ENCODE results near the gene FNDC10.

Gene FNDC10

DNA sequence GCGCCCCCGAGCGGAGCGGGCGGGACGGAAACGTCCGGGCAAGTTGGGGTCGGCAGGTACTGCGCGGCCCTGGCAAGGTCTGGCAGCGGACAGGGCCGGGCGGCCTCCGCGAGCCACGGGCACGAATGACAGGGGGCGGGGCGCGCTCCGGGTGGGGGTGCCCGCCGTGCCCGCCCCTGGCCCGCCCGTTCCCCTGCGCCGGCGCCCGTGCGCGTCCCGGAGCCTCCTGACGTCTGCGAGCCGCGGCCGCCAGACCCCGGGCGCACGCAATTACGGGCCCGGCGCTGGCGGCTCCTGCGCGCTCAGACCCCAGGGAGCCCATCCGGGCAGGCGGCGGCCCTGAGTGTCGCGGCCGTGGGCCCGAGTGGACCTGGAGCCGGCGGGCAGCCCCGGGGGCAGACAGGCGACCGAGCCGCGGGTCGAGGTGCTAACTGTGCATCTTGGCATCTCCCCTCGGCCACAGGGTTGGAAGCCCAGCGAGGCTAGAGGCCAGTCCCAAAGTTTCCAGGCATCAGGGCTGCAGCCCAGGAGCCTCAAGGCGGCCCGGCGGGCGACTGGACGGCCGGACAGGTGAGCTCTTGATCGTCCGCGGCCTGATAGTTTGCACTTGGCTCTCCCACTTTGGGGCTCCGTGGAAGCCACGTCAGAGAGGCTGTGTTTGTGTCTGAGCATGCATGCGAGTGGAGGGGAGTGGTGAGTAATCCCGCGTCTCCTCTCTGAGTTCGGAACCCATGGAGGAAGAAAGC lies 16.3 kb upstream of the FNDC10 start:
- peak in 4 of 5 donors; percentile 13 to 61 (median 36) for DNase-seq

DNA sequence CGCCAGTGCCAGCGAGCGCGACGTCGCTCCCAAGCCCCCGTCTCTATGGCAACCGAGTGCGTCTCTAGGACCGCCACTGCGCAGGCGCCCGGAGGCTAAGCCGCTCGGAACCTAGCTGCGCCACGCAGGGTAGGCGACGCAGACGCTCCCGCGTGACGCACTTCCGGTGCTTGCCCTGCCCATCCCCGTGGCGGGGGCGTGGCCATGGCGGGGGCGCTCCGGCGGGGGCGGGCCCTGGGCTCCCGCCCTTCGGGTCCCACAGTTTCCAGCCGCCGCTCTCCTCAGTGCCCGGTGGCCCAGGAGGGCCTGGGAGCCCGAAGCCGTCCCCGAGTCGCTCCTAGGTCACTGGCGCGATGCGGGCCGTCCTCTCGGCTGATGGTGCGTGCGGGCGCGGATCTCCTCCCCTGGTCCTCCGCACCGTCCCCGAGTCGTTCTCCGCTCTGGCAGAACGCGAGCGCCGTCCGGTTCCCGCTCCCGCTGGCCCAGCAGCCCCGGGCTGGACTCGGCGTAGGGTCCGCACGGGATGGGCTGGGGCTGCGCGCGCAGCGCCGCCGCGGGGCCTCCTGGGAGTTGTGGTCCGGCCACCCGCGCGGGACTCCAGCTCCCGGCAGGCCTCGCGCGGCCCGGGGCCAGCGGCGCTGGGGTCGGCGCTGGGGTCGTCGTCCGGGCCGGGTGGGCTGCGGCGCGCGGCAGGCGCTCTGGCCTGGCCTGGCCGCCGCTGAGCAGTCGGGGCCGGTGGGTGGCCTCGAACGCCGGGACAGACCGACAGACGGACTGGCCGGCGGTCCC lies 15.5 kb upstream of the FNDC10 start, which contains the start of gene MIB2:
TSS of gene MIB2 (plus strand) at position 245 of the 789 bp plus-strand sequence. CDS start 7,953 bp downstream, outside the sequence.
- DNase-seq: peak; percentile 96 to 100 (median 98)

DNA sequence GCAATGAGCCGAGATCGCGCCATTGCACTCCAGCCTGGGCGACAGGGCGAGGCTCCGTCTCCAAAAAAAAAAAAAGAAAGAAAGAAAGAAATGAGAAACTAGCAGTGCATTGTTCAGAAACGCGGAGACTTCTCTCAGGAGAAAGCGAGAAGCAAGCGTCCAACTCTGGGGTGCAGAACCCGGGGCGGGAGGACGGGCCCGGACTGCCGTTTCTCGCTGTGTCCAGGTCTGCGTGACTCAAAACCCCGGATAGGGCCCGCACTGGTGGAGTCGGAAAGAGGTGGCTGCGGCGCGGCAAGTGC lies 15.0 kb upstream of the FNDC10 start:
- no peak for DNase-seq

DNA sequence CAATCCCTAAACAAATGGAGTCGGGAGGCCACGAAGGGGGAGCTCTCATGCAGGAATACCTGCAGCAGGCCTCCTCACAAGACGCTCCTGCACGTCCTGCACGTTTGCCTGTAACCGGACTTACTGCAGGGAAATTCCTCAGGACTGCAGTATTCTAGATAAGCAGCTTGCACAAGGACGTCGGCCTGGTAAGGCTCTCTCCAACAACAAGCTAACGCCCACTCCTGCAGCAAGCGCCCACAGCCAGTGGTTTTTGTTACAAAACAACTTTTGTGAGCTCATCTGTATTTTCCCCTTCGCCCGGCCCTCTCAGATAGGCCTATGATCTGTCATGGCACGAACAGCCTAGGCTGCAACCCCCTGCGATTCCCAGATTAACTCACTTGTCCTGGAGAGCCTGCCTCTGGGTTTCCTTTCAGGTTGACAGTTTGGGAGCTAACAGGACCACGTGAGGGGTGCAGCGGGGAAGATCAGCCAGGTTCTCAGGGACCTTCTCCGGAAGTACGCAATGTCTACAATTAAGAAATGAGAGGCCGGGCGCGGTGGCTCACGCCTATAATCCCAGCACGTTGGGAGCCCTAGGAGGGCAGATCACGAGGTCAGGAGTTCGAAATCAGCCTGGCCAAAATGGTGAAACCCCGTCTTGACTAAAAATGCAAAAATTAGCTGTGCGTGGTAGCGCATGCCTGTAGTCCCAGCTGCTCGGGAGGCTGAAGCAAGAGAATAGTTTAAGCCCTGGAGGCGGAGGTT lies 14.4 kb upstream of the FNDC10 start:
- peak; percentile 30 to 45 (median 36) for DNase-seq

DNA sequence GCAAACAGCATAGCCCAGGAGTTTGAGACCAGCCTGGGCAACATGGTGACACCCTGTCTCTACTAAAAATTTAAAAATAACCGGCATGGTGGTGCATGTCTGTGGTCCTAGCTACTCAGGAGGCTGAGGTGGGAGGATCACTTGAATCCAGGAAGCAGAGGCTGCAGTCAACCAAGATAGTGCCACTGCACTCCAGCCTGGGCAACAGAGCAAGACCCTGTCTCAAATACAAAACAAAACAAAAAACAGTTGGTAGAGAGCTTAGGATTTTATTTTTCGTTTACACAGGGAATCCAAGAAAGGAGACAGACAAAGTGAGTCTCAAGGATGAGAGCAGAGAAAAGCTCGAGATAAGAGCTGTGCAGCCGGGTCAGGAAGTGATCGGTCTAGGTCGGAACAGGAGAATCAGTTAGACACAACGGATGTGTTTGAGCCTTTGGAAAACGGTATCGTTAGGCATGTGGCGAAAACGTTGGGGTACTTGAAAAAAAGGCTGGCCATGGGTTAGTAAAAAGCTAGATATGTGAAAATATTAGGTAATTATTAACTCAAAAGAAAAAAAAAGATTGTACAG lies 13.7 kb upstream of the FNDC10 start:
- DNase-seq: no peak

DNA sequence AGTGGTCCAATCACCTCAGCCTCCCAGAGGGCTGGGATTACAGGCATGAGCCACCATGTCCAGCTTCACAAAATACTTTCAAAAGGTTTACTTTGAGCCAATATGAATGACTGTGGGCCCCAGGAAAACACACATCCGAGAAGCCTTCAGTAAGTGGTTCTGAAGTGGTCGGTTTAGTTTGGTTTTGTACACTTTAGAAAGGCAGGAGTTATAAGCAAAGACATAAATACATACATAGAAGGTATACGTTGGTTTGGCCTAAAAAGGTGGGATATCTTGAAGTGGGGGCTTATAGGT lies 12.1 kb upstream of the FNDC10 start:
- DNase-seq: no peak

DNA sequence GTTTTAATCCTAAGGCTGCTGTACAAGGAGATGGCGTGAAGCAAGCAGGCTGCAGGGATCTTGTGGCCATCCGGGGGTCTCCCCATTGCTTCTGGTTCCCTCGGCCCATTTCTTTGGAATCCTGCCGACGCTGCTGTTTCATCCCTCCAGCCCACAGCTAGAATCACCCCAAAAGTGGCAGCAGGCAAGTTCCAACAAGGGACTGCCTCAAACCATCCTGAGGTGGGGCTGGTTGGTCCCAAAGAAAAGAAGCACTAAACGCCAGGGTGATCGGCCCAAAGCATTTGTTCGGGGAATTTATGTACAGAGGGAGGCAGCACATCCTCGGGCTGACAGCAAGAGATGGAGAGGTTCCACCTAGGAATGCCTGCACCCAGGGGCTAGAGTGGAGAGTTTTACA lies 10.9 kb upstream of the FNDC10 start:
- no peak for DNase-seq

DNA sequence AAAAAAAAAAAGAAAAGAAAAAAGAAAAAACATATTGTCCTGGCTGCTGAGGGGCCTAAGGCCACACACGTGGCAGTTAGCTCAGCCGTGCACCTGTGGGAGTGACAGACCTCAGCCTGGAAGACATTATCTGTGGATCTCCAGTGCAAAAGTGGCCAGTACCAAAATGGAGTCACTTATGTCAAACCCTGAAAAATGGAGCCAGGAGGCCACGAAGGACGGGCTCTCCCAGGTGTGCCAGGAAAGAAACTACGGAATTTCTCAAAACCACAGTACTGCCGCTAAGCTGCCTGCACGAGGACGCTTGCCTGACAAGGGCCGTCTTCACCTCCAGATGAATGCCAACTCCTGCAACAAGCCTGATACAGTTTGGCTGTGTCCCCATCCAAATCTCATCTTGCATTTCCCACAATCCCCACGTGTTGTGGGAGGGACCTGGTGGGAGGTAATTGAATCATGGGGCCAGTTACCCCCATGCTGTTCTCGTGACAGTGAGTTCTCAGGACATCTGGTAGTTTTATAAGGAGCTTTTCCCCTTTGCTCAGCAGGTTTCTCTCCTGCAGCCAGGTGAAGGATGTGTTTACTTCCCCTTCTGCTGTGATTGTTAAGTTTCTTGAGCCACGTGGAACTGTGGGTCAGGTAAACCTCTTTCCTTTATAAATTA lies 10.0 kb upstream of the FNDC10 start:
- DNase-seq: no peak

DNA sequence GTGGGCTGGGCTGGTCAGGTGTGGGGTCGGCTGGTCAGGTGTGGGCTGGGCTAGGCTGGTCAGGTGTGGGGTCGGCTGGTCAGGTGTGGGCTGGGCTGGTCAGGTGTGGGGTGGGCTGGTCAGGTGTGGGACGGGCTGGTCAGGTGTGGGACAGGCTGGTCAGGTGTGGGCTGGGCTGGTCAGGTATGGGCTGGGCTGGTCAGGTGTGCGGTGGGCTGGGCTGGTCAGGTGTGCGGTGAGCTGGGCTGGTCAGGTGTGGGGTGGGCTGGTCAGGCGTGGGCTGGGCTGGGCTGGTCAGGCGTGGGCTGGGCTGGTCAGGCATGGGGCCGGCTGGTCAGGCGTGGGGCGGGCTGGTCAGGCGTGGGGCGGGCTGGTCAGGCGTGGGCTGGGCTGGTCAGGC lies 6.3 kb upstream of the FNDC10 start:
- no peak for DNase-seq

DNA sequence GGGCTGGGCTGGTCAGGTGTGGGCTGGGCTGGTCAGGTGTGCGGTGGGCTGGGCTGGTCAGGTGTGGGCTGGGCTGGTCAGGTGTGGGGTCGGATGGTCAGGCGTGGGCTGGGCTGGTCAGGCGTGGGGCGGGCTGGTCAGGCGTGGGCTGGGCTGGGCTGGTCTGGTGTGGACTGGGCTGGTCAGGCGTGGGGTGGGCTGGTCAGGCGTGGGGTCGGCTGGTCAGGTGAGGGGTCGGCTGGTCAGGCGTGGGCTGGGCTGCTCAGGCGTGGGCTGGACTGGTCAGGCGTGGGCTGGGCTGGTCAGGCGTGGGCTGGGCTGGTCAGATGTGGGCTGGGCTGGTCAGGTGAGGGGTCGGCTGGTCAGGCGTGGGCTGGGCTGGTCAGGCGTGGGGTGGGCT lies 5.8 kb upstream of the FNDC10 start:
- DNase-seq: no peak

DNA sequence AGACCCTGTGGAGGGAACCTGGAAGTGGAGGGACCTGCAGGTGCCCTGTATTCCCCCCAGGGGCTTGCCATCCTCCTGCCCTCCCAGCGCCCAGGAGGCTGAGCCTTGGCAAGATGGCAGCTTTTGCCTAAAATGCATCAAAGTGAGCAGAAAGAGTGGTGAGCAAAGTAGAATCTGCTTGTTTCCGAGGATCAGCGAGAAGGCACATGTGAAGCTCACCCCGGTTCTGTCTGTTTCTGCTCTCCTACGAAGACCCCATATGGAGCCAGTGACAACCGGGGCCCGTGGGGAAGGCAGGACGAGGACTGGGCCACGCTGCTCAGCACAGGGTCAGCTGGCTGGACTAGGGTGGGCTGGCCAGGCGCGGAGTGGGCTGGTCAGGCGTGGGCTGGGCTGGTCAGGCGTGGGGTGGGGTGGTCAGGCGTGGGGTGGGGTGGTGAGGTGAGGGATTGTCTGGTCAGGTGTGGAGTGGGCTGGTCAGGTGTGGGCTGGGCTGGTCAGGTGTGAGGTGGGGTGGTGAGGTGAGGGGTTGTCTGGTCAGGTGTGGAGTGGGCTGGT lies 5.2 kb upstream of the FNDC10 start:
- DNase-seq: peak in 1 of 5 donors; percentile 10

DNA sequence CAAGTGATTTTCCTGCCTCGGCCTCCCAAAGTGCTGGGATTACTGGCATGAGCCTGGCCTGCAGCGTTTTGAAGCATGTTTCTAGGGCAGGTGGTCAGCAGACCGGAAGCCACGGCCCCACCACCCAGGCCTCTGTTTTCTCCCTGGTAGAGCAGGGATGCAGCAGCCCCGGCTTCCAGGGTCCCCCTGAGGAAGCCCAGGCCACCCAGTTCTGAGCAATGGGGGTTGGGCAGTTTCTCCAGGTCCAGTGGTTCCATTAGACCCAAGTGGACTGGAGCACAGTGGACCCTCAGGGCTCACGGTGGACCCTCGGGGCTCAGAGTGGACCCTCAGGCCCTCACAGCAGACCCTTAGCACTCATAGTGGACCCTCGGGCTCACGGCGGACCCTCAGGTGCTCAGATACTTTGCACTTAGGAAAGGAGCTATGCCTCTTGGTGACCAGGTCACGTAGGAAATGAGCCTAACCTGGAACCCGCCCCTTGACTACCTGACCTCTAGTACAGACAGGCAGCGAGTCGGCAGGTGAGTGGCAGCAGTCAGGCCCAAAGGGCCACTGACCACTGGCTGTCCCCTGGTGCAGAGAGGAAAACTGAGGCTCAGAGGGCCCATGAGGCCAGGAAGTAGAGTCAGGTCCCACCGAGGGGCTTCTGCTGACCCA lies 4.6 kb upstream of the FNDC10 start:
- no peak for DNase-seq

DNA sequence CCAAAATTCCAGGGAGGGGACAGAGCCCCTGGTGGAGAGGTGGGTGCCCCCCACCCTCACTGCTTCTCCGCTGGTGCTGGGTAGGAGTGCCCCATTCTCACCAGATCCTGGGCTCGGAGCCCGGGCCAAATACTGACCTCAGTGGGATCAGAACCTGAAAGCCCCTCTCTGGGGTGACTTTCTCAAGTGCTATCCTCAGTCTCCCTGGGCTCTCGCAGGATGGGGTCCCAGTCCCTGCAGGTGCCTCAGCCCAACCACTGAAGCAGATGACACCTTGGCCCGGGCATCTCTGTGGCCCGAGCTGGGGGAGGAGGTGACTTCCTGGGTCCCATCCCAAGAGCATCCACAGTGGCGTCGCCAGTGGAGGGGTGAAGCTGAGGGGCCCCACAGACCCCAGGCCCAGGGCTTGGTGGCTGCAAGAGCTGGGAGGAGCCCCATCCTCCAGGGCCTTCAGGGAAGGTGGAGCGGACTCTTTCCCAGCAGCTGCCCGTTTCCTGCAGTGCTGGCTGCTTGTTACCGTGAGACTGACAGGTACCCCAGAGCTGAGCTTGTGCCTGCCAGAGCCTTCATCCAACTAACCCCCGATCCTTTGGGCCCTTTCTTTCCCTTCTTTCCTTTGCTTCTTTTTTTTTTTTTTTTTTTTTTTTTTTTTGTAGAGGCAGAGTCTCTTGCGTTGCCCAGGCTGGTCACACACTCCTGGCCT lies 3.9 kb upstream of the FNDC10 start:
- no peak for DNase-seq

DNA sequence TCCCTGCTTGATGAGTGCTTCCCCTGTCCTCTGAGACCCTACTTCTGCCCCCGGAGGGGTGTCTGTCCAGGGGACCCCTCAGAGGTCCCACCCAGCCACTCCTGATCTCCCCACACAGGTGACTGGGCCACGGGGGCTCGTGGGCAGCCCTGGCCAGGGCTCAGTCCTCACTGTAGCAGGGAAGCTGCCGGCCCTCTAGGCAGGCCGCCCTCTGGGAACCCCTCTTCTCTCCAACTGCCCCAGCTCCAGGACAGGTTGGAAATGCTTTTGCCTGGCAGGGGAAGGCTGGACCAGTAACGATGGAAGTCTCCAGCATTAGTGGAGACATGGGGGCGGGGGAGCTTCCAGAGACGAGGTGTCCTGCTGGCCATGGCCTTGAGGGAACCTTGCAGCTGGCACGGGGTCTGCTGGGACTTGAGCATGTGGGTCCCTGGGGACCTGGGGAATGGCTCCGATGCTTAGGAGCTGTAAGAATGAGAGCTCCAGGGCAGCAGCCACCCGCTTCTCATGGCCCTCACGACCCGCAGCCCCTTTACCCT lies 3.1 kb upstream of the FNDC10 start:
- DNase-seq: no peak

DNA sequence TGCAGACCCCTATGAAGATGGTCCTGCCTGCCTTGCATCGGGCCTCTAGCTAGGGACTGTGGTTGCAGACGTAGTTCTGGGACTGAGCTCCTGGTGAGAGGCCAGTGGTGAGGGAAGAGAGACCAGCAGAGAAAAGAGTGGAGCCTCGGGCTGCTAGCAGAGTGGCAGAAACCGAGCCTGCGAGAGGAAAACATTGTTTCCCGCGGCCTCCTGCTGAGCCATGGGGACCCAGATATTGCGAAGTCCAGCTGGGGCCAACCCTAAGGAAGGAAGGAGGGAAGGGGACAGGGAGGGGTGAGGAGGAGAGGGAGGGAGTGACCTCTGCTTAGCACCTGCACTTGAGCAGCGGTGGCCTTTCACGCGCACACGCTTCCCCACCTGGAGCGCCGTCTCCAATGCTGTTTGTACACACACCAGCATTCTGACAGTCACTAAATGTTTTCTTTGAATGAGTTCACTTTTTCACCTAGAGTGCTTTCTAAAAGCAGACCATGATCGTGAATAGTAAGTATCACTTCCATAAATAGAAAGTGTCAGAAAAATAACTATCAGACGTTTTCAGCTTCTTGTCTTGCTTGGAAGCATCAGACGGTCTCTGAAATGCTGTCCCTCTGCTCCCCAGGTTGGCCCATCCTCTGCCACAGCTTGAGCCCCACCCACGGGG lies 2.5 kb upstream of the FNDC10 start:
- DNase-seq: no peak

DNA sequence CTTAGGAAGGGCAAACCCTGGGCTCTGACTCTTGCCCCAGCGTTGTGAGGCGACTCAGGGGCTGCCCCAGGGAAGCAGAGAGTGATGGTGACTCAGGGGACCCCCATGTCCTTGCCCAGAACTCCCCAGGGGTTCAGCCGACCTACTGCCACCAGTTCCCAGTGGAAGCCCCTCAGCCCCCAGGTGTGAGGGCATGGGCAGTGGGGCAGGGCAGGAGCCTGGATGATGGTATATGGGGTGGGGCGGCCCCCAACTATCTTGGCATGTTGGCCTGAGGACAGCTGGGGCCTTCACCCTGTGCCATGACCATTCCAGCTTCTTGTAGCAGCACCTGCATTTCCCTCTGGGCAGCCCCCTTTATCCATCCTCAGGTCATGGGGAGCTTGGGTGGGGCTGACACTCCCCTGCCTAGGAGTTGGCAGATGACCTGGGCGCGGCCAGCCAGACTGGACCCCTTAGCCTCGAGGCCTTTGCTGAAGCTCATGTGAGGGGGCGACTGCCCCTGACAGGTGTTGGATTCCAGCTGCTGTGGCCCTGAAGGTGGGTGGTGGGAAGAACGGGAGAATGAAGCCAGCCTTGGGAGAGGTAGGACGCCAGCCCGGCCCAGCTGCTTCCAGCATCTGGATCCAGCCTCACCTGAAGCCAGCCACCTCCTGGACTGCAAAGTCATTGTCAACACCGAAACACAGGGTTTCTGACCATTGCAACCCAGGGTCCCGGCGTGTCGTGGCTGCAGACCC lies 1.8 kb upstream of the FNDC10 start:
- no peak for DNase-seq

DNA sequence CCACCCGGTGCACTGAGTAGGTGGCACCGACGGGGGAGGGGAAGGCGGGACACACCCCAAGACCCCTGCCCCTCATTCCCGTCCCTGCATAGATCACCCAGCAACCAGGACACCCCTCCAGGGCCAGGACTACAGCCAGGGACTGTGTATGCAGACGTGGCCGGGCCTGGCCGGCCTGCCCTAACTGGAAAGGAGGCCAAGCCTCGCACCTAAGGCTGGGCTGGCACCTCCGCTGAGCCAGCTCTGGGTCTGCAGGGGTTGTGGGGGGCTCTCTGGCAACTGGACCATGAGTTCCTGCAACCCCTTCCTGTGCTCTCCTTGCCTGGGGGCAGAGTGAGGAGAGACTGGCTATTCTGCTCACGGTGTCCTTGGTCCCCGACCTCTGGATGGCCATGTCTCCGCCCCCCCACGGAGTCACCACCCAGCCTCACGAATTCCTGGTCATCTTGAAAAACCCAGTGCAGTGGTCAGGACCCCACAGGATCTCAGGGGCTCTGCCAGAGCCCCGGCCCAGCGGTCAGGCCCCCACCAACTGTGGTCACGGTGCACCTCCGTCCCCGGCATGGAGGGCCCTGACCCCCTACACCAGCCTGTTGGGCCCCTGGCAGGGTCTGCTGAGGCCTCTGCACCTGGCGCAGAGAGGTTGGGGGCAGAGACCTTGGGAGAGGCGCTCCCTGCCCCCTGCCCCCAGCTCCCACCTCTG lies 1.1 kb upstream of the FNDC10 start:
- no peak for DNase-seq

DNA sequence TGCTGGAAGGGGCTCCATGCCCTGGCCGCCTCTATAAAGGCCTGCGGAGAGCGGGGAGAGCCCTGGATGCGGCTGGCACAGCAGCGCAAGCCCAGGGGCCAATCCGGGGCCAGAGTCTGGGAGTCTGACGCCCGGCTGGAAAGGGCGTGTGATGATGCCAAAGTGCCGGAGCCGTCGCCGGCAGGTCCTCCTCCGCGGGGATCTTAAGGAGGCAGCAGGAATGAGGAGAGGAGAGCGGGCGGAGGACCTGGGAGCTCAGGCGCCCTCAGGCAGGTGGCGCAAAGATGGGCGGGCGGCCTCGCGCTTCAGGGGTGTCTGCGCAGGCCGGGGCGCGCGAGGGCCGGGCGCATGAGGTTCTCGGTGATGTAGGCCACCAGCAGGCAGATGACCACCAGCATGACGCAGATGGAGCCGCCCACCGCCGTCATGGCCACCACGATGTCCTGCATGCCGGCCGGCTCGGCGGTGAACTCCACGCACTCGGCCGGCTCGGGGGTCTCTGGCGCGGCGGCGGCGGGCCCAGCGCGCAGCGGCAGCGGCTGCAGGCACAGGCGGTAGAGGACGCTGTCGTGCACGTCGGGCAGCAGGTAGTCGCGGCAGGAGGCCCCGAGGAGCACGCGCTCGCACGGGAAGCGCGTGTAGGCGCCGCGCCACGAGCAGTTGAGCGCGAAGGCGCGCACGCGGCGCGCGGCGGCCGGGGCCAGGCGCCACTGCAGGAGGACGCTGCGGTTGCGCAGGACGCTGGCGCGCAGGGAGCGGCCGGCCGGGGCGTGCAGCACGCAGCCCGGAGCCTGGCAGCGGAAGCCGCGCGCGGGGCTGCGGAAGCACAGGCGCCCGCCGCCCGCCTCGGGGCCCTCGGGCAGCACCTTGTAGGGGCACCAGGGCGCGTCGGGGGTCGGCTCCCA lies 653 bp downstream of the FNDC10 start:
- peak in 2 of 5 donors; percentile 35 to 55 for DNase-seq

Data from T-helper 1 cell (primary cell).